ENCODE results near the gene MYO19.
"Not testable (repeated sequence)": the region's sequence is repeated elsewhere in the genome, so short reads cannot be mapped to it uniquely, and the experiment has no call there.

Gene MYO19

GRCh38 chr17:36527621-36528250 lies 6.9 kb downstream of the MYO19 start:
- DNase-seq: no peak

GRCh38 chr17:36525888-36526287 lies 8.8 kb downstream of the MYO19 start:
- DNase-seq: no peak

GRCh38 chr17:36525113-36525512 lies 9.6 kb downstream of the MYO19 start:
- DNase-seq: no peak

- DNase-seq: no peak
Observed at GRCh38 chr17:36524428-36524876, 10.2 kb downstream of the MYO19 start.

- DNase-seq: no peak
Observed at GRCh38 chr17:36523113-36523512, 11.6 kb downstream of the MYO19 start.

GRCh38 chr17:36515837-36516236 lies 18.8 kb downstream of the MYO19 start:
- DNase-seq: no peak

GRCh38 chr17:36514856-36515255 lies 19.8 kb downstream of the MYO19 start:
- no peak for DNase-seq

GRCh38 chr17:36512641-36513040 lies 22.0 kb downstream of the MYO19 start:
- no peak for DNase-seq

- no peak for DNase-seq
Observed at GRCh38 chr17:36511216-36511615, 23.5 kb downstream of the MYO19 start.

GRCh38 chr17:36510636-36511035 lies 24.0 kb downstream of the MYO19 start:
- no peak for DNase-seq

GRCh38 chr17:36509272-36509985 lies 25.2 kb downstream of the MYO19 start:
- DNase-seq: no peak

GRCh38 chr17:36508439-36508838 lies 26.2 kb downstream of the MYO19 start:
- DNase-seq: not testable (repeated sequence)

- DNase-seq: no peak
Observed at GRCh38 chr17:36507266-36507665, 27.4 kb downstream of the MYO19 start.

- DNase-seq: no peak
Observed at GRCh38 chr17:36506831-36507230, 27.8 kb downstream of the MYO19 start.

GRCh38 chr17:36506249-36506826 lies 28.3 kb downstream of the MYO19 start:
- DNase-seq: no peak

- DNase-seq: no peak
Observed at GRCh38 chr17:36505171-36505570, 29.5 kb downstream of the MYO19 start.

- no peak for DNase-seq
Observed at GRCh38 chr17:36504156-36504545, 30.5 kb downstream of the MYO19 start.

- DNase-seq: no peak
Observed at GRCh38 chr17:36503456-36504155, 31.1 kb downstream of the MYO19 start.

- no peak for DNase-seq
Observed at GRCh38 chr17:36501963-36502362, 32.7 kb downstream of the MYO19 start.

- no peak for DNase-seq
Observed at GRCh38 chr17:36501351-36501750, 33.3 kb downstream of the MYO19 start.

GRCh38 chr17:36500745-36501225 lies 33.9 kb downstream of the MYO19 start:
- DNase-seq: no peak

GRCh38 chr17:36498560-36499300 lies 35.9 kb downstream of the MYO19 start:
- DNase-seq: no peak

- no peak for DNase-seq
Observed at GRCh38 chr17:36498155-36498554, 36.5 kb downstream of the MYO19 start.

All from T-helper 9 cell (primary cell).